ENCODE results near the gene H1-8. TPM values are rescaled to one million over a fixed set of nuclear protein-coding genes. Genes with fewer than 3 reads are reported as not detected.

The H1-8 gene
- total RNA-seq, 1 donor from 2014 or later, result not detected

DNA sequence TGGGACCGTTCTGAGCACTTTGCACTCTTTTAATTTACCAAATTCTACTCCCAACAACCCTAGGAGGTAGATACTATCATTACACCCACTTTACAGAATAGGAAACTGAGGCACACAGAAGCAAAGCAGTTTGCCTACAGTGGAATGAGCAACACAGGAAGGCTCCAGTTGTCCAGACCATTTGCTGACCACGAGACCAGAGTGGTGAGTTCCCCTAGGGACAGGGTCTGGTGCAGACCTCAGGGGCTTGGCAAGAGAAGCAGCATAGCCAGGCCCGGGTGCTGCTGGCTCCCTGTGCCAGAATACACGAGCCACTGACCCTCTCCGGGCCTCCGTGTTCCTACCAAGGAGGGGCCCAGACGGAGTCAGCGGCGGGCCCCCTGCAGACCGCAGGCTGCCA, 37.0 kb downstream of the H1-8 start:
- intact Hi-C loops (cut with micrococcal nuclease), result no loop called here
- DNase-seq, result no peak
- Histone ChIP-seq H3K36me3 (peaks cover 77% of the 10 kb centered on the region), H3K27ac (replicated peaks) (peak overlapping the region; percentile 73), H3K9me3 (replicated peaks) (no peaks in the 10 kb centered on the region), H3K4me3 (no peak overlapping the region), H3K27me3 (ENCODE audit: low read depth) (no peaks in the 10 kb centered on the region), H3K4me1 (peaks cover 45% of the 10 kb centered on the region)
- TF ChIP-seq, protein P1, sequence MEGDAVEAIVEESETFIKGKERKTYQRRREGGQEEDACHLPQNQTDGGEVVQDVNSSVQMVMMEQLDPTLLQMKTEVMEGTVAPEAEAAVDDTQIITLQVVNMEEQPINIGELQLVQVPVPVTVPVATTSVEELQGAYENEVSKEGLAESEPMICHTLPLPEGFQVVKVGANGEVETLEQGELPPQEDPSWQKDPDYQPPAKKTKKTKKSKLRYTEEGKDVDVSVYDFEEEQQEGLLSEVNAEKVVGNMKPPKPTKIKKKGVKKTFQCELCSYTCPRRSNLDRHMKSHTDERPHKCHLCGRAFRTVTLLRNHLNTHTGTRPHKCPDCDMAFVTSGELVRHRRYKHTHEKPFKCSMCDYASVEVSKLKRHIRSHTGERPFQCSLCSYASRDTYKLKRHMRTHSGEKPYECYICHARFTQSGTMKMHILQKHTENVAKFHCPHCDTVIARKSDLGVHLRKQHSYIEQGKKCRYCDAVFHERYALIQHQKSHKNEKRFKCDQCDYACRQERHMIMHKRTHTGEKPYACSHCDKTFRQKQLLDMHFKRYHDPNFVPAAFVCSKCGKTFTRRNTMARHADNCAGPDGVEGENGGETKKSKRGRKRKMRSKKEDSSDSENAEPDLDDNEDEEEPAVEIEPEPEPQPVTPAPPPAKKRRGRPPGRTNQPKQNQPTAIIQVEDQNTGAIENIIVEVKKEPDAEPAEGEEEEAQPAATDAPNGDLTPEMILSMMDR (IDR thresholded peaks at IDR 0.05; ENCODE audit: borderline replicate concordance), result no peak

DNA sequence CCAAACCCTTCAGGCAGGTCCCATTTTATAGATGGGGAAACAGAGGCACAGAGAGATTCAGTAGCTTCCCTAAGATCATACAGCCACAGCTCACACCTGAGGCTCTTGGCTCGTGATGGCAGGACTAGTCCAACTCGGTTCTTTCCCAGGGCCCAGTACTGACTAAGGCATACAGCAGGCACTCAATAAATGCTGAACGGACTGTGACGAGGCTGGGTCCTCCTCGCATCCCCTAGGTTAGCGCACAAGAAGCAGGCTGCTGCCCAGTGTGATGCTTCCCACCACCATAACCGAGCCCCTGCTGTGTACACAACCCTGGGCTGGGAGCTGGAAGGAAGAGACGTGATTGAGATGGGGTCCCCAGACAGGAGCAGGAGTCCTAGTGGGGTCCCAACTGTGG, 38.6 kb downstream of the H1-8 start:
- TF ChIP-seq, protein P1 (IDR thresholded peaks at IDR 0.05; ENCODE audit: borderline replicate concordance), result no peak
- H3K36me3 ChIP-seq, result peaks cover 83% of the 10 kb centered on the region
- no peak overlapping the region for H3K27ac ChIP-seq (replicated peaks)
- no peaks in the 10 kb centered on the region for H3K27me3 ChIP-seq (ENCODE audit: low read depth)
- H3K9me3 ChIP-seq (replicated peaks), result no peaks in the 10 kb centered on the region
- intact Hi-C loops (cut with micrococcal nuclease), result no loop called here
- no peak for DNase-seq
- H3K4me3 ChIP-seq, result no peak overlapping the region
- peaks cover 46% of the 10 kb centered on the region for H3K4me1 ChIP-seq

DNA sequence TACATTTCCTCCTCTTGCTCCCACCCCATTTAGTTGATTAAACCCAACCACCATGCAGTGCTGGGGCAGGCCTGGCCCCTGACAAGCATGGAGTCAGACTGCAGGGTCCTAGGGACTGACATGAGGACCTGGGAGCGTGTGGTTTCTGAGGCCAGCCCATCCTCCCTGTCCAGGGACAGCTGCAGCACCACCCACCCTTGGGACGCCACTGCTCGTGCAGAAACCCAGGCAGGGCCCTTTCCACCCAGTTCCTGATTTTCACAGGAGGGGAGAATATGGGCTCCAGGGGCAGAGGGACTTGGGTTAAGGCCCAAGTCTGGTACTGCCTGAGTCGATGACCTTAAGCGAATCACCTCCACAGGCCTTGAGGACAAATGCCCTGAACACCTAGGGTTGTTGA, 39.8 kb downstream of the H1-8 start:
- peaks cover 78% of the 10 kb centered on the region for H3K36me3 ChIP-seq
- intact Hi-C loops (cut with micrococcal nuclease), result no loop called here
- peaks cover 46% of the 10 kb centered on the region for H3K4me1 ChIP-seq
- H3K4me3 ChIP-seq, result no peak overlapping the region
- TF ChIP-seq, protein P1 (IDR thresholded peaks at IDR 0.05; ENCODE audit: borderline replicate concordance), result no peak
- no peaks in the 10 kb centered on the region for H3K9me3 ChIP-seq (replicated peaks)
- H3K27me3 ChIP-seq (ENCODE audit: low read depth), result no peaks in the 10 kb centered on the region
- DNase-seq, result no peak
- H3K27ac ChIP-seq (replicated peaks), result no peak overlapping the region

DNA sequence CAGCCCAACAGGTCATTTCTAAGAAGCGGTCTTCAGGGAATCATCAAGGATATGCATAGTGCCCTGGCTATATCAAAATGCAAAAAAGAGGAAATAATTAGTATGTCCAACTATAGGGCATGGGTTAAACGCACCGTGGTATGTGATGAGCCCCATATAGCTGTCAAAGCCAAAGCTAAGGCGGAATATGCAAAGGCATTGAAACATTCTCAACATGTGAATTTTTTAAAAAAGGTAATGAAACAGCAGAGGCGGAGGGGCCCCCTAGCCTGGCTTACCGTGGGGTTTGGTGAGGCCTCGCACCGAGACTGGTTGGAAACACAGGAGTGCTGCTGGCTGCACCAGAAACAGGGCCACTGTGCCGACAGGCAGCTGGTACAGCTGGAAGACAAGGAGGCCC, 40.3 kb downstream of the H1-8 start:
- Histone ChIP-seq H3K36me3 (peaks cover 77% of the 10 kb centered on the region), H3K27me3 (ENCODE audit: low read depth) (no peaks in the 10 kb centered on the region), H3K27ac (replicated peaks) (no peak overlapping the region), H3K9me3 (replicated peaks) (no peaks in the 10 kb centered on the region), H3K4me1 (peaks cover 46% of the 10 kb centered on the region), H3K4me3 (no peak overlapping the region)
- no peak for DNase-seq
- intact Hi-C loops (cut with micrococcal nuclease), result no loop called here
- TF ChIP-seq, protein P1 (IDR thresholded peaks at IDR 0.05; ENCODE audit: borderline replicate concordance), result no peak

DNA sequence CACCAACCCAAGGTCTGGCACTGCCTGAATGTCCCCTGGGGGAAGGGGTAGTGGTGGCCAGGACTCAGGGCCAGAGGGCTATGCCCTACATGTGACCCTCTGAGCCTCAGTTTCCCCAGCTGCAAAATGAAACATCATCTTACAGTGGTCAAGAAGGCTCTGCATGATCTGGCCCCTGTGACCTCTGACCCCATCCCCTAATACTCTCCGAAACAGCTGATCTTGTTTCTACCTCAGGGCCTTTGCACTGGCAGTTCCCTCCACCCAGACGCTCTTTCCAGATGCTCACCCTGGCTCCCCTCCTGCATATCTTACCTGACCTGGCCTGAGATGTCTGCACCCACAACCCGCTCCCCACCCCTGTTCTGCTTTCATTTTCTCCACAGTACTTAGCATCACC, 41.7 kb downstream of the H1-8 start:
- intact Hi-C loops (cut with micrococcal nuclease), result no loop called here

More for the DNA sequence above, 41.7 kb downstream of the H1-8 start:
- Histone ChIP-seq H3K4me3 (no peak overlapping the region), H3K27ac (replicated peaks) (no peak overlapping the region), H3K27me3 (ENCODE audit: low read depth) (no peaks in the 10 kb centered on the region), H3K4me1 (peaks cover 46% of the 10 kb centered on the region), H3K9me3 (replicated peaks) (no peaks in the 10 kb centered on the region), H3K36me3 (peaks cover 80% of the 10 kb centered on the region)
- TF ChIP-seq, protein P1 (IDR thresholded peaks at IDR 0.05; ENCODE audit: borderline replicate concordance), result no peak
- DNase-seq, result no peak
